ENCODE measurements around the gene PTOV1.

The PTOV1 gene

GRCh38 chr19:49872245-49873128, 21.5 kb downstream of the PTOV1 start:
- Histone ChIP-seq H3K4me1 (ENCODE audit: insufficient read depth, insufficient read length) (peaks cover 18% of the 10 kb centered on the region), H3K9ac (ENCODE audit: insufficient read length, low read depth) (peak overlapping the region; percentile 10), H3K36me3 (ENCODE audit: insufficient read depth, insufficient read length, low read length) (peaks cover 51% of the 10 kb centered on the region), H3K27me3 (ENCODE audit: insufficient read depth, insufficient read length) (no peaks in the 10 kb centered on the region), H3K9me3 (ENCODE audit: insufficient read depth, low read length) (no peaks in the 10 kb centered on the region), H3K4me3 (ENCODE audit: insufficient read length, low read depth) (no peak overlapping the region)
- DNase-seq (ENCODE audit: low read depth, low spot score): no peak
- no peak for TF ChIP-seq SUZ12 (IDR thresholded peaks at IDR 0.05; ENCODE audit: extremely low read depth, insufficient read depth, insufficient read length)
- TF ChIP-seq ZNF274 (IDR thresholded peaks at IDR 0.05; ENCODE audit: low read depth, low read length): no peak
- no peak for TF ChIP-seq YY1 (IDR thresholded peaks at IDR 0.05; ENCODE audit: insufficient read depth, insufficient read length)

DNA sequence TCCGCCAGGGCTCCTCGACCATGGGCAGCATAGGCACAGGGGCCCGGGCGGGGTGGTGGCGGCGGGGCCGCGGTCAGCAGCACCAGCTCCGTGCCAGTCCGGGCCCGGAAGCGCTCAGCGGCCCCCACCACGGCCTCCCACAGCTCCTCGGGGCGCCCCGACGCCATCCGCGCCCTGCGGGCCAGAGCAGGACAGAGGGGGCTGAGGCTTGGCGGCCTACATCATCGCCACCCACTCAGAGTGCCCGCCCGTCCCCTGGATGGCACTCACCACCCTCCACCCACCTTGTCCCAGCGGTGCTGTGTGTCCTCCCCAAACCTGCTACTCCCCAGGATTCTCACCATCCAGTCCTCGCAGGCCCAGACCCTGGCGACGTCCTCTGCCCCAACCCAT, 22.2 kb downstream of the PTOV1 start:
- H3K4me1 ChIP-seq (ENCODE audit: insufficient read depth, insufficient read length): peaks cover 18% of the 10 kb centered on the region
- peaks cover 51% of the 10 kb centered on the region for H3K36me3 ChIP-seq (ENCODE audit: insufficient read depth, insufficient read length, low read length)
- peak overlapping the region; percentile 10 for H3K9ac ChIP-seq (ENCODE audit: insufficient read length, low read depth)
- no peak for DNase-seq (ENCODE audit: low read depth, low spot score)
- H3K4me3 ChIP-seq (ENCODE audit: insufficient read length, low read depth): no peak overlapping the region
- H3K9me3 ChIP-seq (ENCODE audit: insufficient read depth, low read length): no peaks in the 10 kb centered on the region
- no peaks in the 10 kb centered on the region for H3K27me3 ChIP-seq (ENCODE audit: insufficient read depth, insufficient read length)
- TF ChIP-seq SUZ12 (IDR thresholded peaks at IDR 0.05; ENCODE audit: extremely low read depth, insufficient read depth, insufficient read length): no peak
- no peak for TF ChIP-seq YY1 (IDR thresholded peaks at IDR 0.05; ENCODE audit: insufficient read depth, insufficient read length)
- TF ChIP-seq ZNF274 (IDR thresholded peaks at IDR 0.05; ENCODE audit: low read depth, low read length): no peak

DNA sequence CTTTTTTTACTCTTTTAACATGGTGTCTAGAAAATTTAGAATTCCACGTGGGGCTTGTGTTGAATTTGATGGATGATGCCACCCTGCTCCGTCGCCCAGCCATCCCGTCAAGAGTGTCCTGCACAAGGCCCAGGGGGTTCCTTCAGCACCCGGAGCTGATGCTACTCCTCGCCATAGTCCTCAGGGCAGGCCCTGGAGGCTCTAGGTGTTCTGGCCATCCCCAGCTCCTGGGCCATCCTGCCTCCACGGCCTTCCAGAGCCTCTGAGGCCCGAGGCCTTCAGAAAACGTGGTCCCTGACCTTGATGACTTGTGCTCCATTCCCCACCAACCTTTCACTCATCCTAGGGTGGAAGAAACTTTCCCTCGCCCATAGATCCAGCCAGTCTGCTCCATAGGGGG, 22.9 kb downstream of the PTOV1 start:
- Histone ChIP-seq H3K9ac (ENCODE audit: insufficient read length, low read depth) (no peak overlapping the region), H3K9me3 (ENCODE audit: insufficient read depth, low read length) (no peaks in the 10 kb centered on the region), H3K36me3 (ENCODE audit: insufficient read depth, insufficient read length, low read length) (peaks cover 54% of the 10 kb centered on the region)

DNA sequence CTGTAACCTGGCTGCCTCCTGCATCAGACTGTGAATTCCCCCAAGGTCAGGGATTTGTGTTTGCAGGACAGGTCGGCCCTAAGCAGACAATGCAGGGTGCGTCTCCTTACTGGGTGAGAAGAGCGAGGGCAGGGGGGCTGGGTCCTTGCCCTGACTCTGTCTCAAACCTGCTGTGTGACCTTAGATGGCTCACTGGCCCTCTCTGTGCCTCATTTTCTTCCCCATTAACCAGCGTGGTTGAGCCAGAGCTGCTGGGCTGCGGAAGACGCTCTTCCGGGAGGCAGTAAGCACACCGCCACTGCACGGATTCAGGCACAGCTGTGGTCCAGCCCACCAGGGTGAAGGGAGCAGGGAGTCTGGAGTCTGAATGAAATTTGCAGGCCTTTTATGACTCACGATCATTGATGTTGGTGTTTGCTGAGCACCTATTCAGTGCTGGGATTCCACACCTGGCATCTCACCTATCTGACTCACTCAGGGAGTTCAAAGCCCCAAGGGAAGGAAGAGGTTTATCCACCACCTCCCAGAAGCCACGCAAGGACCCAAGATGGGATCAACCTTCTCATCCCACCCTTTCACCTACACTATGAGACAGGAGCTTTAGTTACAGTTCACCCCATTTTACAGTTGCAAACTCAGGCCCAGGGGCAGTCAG, 23.7 kb downstream of the PTOV1 start:
- no peak overlapping the region for H3K4me3 ChIP-seq (ENCODE audit: insufficient read length, low read depth)
- H3K36me3 ChIP-seq (ENCODE audit: insufficient read depth, insufficient read length, low read length): peaks cover 62% of the 10 kb centered on the region
- H3K9me3 ChIP-seq (ENCODE audit: insufficient read depth, low read length): no peaks in the 10 kb centered on the region
- H3K4me1 ChIP-seq (ENCODE audit: insufficient read depth, insufficient read length): peaks cover 25% of the 10 kb centered on the region
- peak overlapping the region; percentile 96 for H3K9ac ChIP-seq (ENCODE audit: insufficient read length, low read depth)
- TF ChIP-seq ZNF274 (IDR thresholded peaks at IDR 0.05; ENCODE audit: low read depth, low read length) (no peak), YY1 (IDR thresholded peaks at IDR 0.05; ENCODE audit: insufficient read depth, insufficient read length) (no peak), SUZ12 (IDR thresholded peaks at IDR 0.05; ENCODE audit: extremely low read depth, insufficient read depth, insufficient read length) (no peak)
- no peaks in the 10 kb centered on the region for H3K27me3 ChIP-seq (ENCODE audit: insufficient read depth, insufficient read length)
- no peak for DNase-seq (ENCODE audit: low read depth, low spot score)

More for the DNA sequence above, 22.9 kb downstream of the PTOV1 start:
- Histone ChIP-seq H3K4me3 (ENCODE audit: insufficient read length, low read depth) (no peak overlapping the region), H3K27me3 (ENCODE audit: insufficient read depth, insufficient read length) (no peaks in the 10 kb centered on the region), H3K4me1 (ENCODE audit: insufficient read depth, insufficient read length) (peaks cover 21% of the 10 kb centered on the region)
- TF ChIP-seq YY1 (IDR thresholded peaks at IDR 0.05; ENCODE audit: insufficient read depth, insufficient read length): no peak
- TF ChIP-seq SUZ12 (IDR thresholded peaks at IDR 0.05; ENCODE audit: extremely low read depth, insufficient read depth, insufficient read length): no peak
- no peak for TF ChIP-seq ZNF274 (IDR thresholded peaks at IDR 0.05; ENCODE audit: low read depth, low read length)
- no peak for DNase-seq (ENCODE audit: low read depth, low spot score)

DNA sequence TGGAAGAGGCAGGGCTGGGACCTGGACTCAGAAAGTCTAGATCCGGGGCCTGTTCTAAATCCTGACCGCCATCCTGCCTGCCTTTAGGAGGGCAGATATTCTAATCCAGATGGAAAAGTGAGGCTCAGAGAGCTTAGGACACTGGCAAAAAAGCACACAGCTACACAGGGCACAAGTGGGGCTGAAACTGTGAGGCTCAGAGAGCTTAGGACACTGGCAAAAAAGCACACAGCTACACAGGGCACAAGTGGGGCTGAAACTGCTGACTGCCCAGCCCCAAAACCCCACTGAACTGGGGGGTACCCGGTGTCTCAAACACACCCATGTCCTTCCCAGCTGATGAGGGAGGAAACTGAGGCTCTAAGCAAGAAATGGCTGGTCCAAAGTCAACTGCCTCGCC, 24.2 kb downstream of the PTOV1 start:
- H3K4me3 ChIP-seq (ENCODE audit: insufficient read length, low read depth): peak overlapping the region; percentile 94
- peak overlapping the region; percentile 96 for H3K9ac ChIP-seq (ENCODE audit: insufficient read length, low read depth)
- no peaks in the 10 kb centered on the region for H3K27me3 ChIP-seq (ENCODE audit: insufficient read depth, insufficient read length)
- TF ChIP-seq YY1 (IDR thresholded peaks at IDR 0.05; ENCODE audit: insufficient read depth, insufficient read length) (no peak), SUZ12 (IDR thresholded peaks at IDR 0.05; ENCODE audit: extremely low read depth, insufficient read depth, insufficient read length) (no peak), ZNF274 (IDR thresholded peaks at IDR 0.05; ENCODE audit: low read depth, low read length) (no peak)
- H3K36me3 ChIP-seq (ENCODE audit: insufficient read depth, insufficient read length, low read length): peaks cover 65% of the 10 kb centered on the region
- DNase-seq (ENCODE audit: low read depth, low spot score): no peak
- no peaks in the 10 kb centered on the region for H3K9me3 ChIP-seq (ENCODE audit: insufficient read depth, low read length)
- peaks cover 25% of the 10 kb centered on the region for H3K4me1 ChIP-seq (ENCODE audit: insufficient read depth, insufficient read length)

DNA sequence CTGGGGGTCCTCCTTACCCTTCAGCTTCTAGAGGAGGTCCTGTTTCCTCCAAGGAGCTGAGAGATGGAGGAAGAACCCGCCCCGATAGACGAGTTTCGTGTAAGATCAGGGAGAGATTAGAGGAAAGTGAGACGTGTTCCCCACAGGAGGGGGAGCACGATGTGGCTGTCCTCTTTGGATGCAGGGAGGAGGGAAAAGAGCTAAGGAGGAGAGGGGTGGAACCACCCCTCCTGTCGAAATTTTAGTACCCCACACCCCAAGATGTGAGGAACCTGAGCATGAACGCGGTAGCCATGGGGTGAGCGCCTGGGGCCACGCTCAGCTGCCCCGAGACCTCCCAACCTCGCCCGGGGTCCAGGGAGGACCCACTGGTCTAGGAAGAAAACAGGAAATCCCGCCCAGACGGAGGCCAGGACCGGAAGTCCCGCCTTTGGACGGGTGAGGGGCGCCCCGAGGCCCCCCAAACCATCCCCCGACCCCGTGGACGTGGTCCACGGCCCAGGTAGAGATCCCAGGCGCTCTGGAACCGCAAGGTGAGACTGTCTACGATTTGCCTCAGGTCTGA, 25.0 kb downstream of the PTOV1 start:
- Histone ChIP-seq H3K36me3 (ENCODE audit: insufficient read depth, insufficient read length, low read length) (peaks cover 65% of the 10 kb centered on the region), H3K4me1 (ENCODE audit: insufficient read depth, insufficient read length) (peaks cover 19% of the 10 kb centered on the region), H3K9ac (ENCODE audit: insufficient read length, low read depth) (peak overlapping the region; percentile 96), H3K27me3 (ENCODE audit: insufficient read depth, insufficient read length) (no peaks in the 10 kb centered on the region), H3K4me3 (ENCODE audit: insufficient read length, low read depth) (peak overlapping the region; percentile 94), H3K9me3 (ENCODE audit: insufficient read depth, low read length) (no peaks in the 10 kb centered on the region)
- no peak for DNase-seq (ENCODE audit: low read depth, low spot score)
- TF ChIP-seq ZNF274 (IDR thresholded peaks at IDR 0.05; ENCODE audit: low read depth, low read length) (no peak), SUZ12 (IDR thresholded peaks at IDR 0.05; ENCODE audit: extremely low read depth, insufficient read depth, insufficient read length) (no peak), YY1 (IDR thresholded peaks at IDR 0.05; ENCODE audit: insufficient read depth, insufficient read length) (no peak)

Data from NT2/D1 (cell line).